PFSK-1 (cell line): ENCODE results near the gene OR6S1. TPM values are rescaled to one million over a fixed set of nuclear protein-coding genes. Genes with fewer than 3 reads are reported as not detected.

Experiments
- FOXP2 ChIP-seq: optimal IDR thresholded peaks from 2 replicates; pipeline ENCODE3; 2011; ENCODE audit warnings: borderline replicate concordance, control low read depth, inconsistent platforms; ENCODE audit not compliant: insufficient read depth; ENCODE audit errors: extremely low read length, extremely low read depth
- POLR2AphosphoS5 ChIP-seq: IDR thresholded peaks from 2 replicates; pipeline ENCODE4 v1.6.1; 2012; ENCODE audit warnings: low read depth, mild to moderate bottlenecking, control low read depth, low read length, moderate library complexity
- REST ChIP-seq, 2 experiments: IDR thresholded peaks; 2 replicates each; pipeline versions ENCODE4 v1.6.1 to v1.8.0; 2011 to 2012; ENCODE audit warnings: low read depth in 2 of 2, low read length in 2 of 2, control low read depth in 1 of 2, inconsistent platforms in 1 of 2, mild to moderate bottlenecking in 1 of 2, moderate library complexity in 1 of 2; ENCODE audit not compliant: insufficient read depth in 1 of 2
- SIN3A ChIP-seq: IDR thresholded peaks from 2 replicates; pipeline ENCODE4 v1.6.1; 2012; ENCODE audit warnings: mild to moderate bottlenecking, low read length, moderate library complexity, borderline replicate concordance; ENCODE audit not compliant: insufficient read depth
- TAF1 ChIP-seq: IDR thresholded peaks from 2 replicates; pipeline ENCODE4 v1.6.1; 2012; ENCODE audit warnings: low read length, control low read depth, borderline replicate concordance; ENCODE audit not compliant: insufficient read depth
- polyA plus RNA-seq: library from polyadenylated mRNA; unstranded; fragments of >200 nt; gene quantifications from one replicate; pipeline ENCODE4 v1.2.1, GENCODE V29; 2012; ENCODE audit warnings: low read depth, missing spikeins; ENCODE audit not compliant: insufficient read length

Gene OR6S1, protein sequence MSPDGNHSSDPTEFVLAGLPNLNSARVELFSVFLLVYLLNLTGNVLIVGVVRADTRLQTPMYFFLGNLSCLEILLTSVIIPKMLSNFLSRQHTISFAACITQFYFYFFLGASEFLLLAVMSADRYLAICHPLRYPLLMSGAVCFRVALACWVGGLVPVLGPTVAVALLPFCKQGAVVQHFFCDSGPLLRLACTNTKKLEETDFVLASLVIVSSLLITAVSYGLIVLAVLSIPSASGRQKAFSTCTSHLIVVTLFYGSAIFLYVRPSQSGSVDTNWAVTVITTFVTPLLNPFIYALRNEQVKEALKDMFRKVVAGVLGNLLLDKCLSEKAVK
- polyA plus RNA-seq = not detected

- TF ChIP-seq REST (IDR thresholded peaks at IDR 0.05; ENCODE audit: insufficient read depth in 1 of 2, low read depth in 2 of 2, low read length in 2 of 2) (no peak), POLR2AphosphoS5 (no peak), TAF1 (no peak), SIN3A (no peak), FOXP2 (no peak)
Measured at GRCh38 chr14:20641591-20641990, at the start of gene OR6S1. Gene OR6S1, minus strand, starts transcription at chr14:20641691. Its CDS starts 0 bp downstream, at chr14:20641691.

DNA sequence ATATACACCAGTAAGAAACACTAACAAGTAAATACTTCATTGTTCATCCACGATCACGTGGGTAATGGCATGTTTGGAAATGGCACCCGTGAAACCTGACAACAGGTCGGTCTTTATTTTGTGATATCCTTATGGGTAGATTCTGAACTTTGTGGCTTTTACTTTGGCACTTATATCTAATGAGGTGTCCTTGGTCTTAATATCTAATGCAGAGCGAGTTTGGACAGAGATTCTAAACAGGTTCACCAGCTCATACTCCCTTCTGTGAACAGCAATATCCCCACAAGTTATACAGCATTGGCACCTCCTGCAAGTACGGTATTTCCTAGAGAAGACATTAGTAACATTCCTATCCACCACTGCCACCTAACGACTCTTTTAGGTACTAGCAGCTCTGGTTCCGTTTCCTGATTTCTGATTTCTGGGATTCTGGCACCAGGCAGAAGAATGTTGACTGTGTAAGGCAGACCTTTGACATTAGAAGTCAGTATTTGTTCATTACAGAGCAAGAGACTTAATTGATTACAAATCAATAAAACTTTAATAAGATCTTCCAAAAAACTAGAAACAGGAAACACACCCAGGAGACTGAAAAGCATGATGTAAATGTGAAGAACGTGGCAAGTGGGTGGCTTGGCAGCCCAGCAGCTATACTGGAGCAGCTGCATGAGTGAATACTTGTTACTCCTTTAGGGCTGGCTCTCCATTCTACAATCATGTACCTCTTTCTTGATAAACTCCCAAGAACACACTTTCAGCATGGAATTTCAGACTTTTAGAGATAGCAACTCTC lies 49.6 kb upstream of the OR6S1 start:
- no peak for TF ChIP-seq FOXP2
- TF ChIP-seq POLR2AphosphoS5 = no peak
- no peak for TF ChIP-seq REST (IDR thresholded peaks at IDR 0.05; ENCODE audit: insufficient read depth in 1 of 2, low read depth in 2 of 2, low read length in 2 of 2)
- no peak for TF ChIP-seq SIN3A
- TF ChIP-seq TAF1 = no peak

- TF ChIP-seq TAF1 (no peak), POLR2AphosphoS5 (no peak), SIN3A (no peak), REST (IDR thresholded peaks at IDR 0.05; ENCODE audit: insufficient read depth in 1 of 2, low read depth in 2 of 2, low read length in 2 of 2) (no peak), FOXP2 (no peak)
Measured at GRCh38 chr14:20688167-20688839, 46.8 kb upstream of the OR6S1 start, which contains the start of gene ANG. Gene ANG, plus strand, starts transcription at chr14:20688764. Its CDS starts 4,801 bp downstream, at chr14:20693565.

DNA sequence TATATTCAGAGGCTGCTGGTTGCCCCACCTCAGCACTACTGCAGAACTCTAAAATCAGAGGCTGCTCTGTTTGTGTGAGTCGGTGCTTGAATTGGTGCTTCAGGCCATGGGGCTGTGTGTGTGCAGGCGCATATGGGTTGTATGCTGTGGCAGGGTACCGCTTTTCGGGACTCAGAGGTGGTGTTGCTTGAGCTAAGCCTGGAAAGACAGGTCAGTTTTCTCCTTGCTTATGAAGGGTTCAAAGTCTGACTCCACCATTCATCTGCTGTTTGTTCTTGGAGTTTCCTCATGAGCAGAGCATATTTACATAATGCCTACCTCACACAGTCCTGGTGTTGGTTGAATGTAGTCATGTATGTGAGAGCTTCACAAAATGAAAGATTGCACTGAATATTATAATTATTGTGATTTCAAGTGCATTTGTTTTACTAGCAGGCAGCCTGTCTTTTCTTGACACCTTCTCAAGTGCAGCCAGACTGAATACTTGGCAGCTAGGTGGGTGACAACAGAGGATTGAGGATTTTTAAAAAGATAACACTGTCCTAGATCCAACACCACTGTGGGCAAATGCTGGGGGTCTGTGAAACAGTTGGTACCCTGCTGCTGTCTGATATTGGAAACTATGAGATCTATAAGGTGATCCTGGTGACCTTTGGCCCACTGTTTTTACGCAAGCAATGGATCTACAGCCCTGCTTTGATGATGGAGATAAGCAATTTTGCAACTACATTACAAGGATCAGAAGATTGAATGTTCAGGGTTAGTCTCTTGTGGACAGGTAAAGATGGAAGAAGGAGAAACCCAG lies 46.1 kb upstream of the OR6S1 start:
- TF ChIP-seq POLR2AphosphoS5 (no peak), TAF1 (no peak), REST (IDR thresholded peaks at IDR 0.05; ENCODE audit: insufficient read depth in 1 of 2, low read depth in 2 of 2, low read length in 2 of 2) (no peak), SIN3A (no peak), FOXP2 (no peak)
